IPS-18a (cell line): Measurements from ENCODE around the gene FRMPD2.
"Not testable (repeated sequence)": the region's sequence is repeated elsewhere in the genome, so short reads cannot be mapped to it uniquely, and the experiment has no call there.

Source experiments
- H3K27ac ChIP-seq: one replicate; pipeline ENCODE4 v1.5.1; 2013; ENCODE audit warnings: low read length
- H3K27me3 ChIP-seq: one replicate; pipeline ENCODE4 v1.6.1; 2013; ENCODE audit warnings: mild to moderate bottlenecking, low read length; ENCODE audit not compliant: control insufficient read depth, insufficient read depth
- H3K36me3 ChIP-seq: one replicate; pipeline ENCODE4 v1.6.1; 2013; ENCODE audit warnings: low read depth, low read length; ENCODE audit not compliant: control insufficient read depth
- H3K4me1 ChIP-seq: one replicate; pipeline ENCODE4 v1.6.1; 2013; ENCODE audit warnings: low read depth, low read length; ENCODE audit not compliant: control insufficient read depth
- H3K4me3 ChIP-seq: one replicate; pipeline ENCODE4 v1.5.1; 2013; ENCODE audit warnings: low read length
- H3K9ac ChIP-seq: one replicate; pipeline ENCODE4 v1.6.1; 2013; ENCODE audit warnings: mild to moderate bottlenecking, low read length, moderate library complexity
- H3K9me3 ChIP-seq: one replicate; pipeline ENCODE4 v1.6.1; 2013; ENCODE audit warnings: low read depth, low read length; ENCODE audit not compliant: control insufficient read depth

Gene FRMPD2

DNA sequence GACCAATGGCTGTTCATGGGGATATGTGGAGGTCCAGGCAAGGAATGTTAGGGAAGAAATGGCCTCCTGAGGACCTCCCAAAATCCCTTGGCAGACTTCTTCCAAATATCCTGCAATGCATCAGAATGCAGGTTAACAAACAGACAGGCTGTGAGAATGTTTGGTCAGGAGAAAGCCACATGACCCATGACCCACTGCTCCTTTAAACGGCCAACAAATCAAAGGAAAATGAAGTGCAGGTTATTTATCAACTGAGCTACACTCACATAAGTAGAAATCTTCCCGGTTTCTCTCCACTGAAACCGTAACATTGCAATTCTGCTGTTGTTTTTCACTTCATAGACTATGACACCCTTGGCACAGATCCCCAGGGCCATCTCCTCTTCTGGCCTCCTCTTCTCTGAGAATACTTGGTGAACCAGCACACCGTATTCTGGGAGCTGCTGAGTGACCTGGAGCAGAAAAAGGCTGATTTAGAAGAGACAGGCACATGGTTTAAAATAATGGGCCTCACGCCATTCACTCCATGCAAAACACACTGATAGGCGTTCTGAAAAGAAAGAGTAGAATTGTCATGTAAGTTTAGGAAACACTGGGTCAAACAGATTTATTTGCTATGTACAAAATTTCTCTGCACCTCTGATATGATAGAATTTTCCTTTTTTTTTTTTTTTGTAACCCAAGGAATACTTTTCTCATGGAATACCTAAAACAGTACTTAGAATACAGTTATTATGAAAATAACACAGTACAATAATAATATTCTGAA, 67.8 kb downstream of the FRMPD2 start:
- Histone ChIP-seq H3K36me3 (no peaks in the 10 kb centered on the region), H3K27me3 (no peaks in the 10 kb centered on the region), H3K9ac (no peak overlapping the region), H3K9me3 (no peaks in the 10 kb centered on the region), H3K27ac (no peak overlapping the region), H3K4me1 (peaks cover 7% of the 10 kb centered on the region), H3K4me3 (no peak overlapping the region)

DNA sequence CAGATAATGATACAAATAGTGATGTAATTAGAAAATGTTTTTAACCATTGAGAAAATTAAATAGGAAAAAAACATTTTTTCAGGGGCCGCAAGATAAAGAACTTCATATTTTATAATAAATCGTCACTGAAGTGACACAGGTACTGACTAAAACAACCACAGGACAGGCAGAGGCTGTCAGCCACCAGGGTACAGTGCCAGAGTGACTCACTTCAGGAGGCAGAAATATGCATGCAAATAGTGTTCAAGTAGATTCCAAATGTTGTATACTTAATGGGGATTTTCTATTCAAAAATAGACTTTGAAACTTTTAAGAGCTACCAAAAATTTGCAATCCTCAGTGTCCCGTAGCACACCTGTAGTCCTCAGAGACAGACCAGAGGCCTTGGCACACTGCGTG, 68.6 kb downstream of the FRMPD2 start:
- Histone ChIP-seq H3K9me3 (no peaks in the 10 kb centered on the region), H3K27ac (no peak overlapping the region), H3K9ac (no peak overlapping the region), H3K4me3 (no peak overlapping the region), H3K36me3 (no peaks in the 10 kb centered on the region), H3K27me3 (no peaks in the 10 kb centered on the region), H3K4me1 (peaks cover 7% of the 10 kb centered on the region)

DNA sequence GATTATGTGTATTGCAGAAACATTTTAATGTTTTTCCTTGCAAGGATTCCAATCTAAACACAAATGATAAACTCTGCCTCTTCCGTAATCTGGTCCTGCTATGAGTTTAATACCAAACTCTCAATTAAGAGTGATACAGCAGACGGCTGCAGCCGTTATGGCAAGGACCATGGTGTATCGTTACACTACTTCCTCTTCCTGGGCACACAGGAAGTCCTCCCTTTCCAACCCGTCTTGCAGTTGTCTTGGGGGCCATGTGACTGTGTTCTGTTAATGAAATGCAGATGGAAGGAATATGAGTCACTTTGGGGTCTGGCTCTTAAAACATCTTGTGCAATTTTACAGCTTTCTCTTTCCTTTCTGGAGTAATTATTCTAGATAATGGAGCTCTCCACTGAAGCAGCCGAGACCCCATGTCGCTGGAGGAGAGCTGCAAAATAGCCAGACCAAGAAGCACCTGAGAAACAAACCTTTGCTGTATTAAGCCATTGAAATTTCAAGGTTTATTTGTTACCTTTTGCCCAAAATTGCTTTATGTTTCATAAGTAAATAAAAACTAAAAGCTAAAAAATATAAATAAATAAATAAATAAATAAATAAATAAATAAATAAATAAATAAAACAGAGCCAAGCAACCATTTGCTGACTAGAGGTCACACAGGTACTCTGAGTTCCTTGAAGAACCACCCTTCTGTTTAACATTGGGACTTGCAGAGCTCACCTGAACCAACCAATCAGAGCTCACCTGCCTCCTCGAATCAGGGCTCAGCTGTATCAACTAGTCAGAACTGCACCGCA, 74.7 kb downstream of the FRMPD2 start:
- Histone ChIP-seq H3K27me3 (no peaks in the 10 kb centered on the region), H3K9ac (no peak overlapping the region), H3K9me3 (no peaks in the 10 kb centered on the region), H3K36me3 (no peaks in the 10 kb centered on the region), H3K4me1 (no peaks in the 10 kb centered on the region), H3K27ac (no peak overlapping the region), H3K4me3 (no peak overlapping the region)

DNA sequence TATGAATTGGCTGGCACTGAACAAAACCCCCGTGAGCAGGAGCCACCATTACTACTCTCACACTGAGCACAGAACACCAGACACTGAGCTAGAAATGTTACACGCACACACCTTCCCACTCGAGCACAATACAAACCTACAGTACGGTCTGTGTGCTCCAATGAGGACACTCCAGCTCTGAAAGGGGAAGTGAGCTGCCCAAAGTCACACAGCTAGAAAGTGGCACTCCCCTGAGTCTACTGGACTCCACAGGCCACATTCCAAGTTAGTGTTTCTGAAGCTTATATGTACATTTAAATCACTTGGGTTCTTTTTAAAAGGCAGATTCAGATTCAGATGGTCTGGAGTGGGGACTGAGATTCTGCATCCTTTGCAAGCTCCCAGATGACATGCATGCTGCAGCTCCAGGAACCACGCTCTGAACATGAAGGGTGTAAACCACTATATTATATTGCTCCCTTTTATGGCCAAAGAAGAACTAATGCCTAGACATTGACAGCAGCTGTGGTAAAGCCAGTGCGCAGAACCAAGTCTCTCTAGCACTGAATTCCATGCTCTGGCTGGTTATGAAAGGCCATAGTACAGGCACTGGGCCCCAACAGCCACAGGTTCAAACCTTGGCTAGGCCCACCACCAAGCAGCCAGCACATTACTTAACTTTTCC, 77.1 kb downstream of the FRMPD2 start:
- Histone ChIP-seq H3K4me3 (no peak overlapping the region), H3K36me3 (no peaks in the 10 kb centered on the region), H3K4me1 (peaks cover 5% of the 10 kb centered on the region), H3K27me3 (no peaks in the 10 kb centered on the region), H3K9ac (no peak overlapping the region), H3K9me3 (no peaks in the 10 kb centered on the region), H3K27ac (no peak overlapping the region)

DNA sequence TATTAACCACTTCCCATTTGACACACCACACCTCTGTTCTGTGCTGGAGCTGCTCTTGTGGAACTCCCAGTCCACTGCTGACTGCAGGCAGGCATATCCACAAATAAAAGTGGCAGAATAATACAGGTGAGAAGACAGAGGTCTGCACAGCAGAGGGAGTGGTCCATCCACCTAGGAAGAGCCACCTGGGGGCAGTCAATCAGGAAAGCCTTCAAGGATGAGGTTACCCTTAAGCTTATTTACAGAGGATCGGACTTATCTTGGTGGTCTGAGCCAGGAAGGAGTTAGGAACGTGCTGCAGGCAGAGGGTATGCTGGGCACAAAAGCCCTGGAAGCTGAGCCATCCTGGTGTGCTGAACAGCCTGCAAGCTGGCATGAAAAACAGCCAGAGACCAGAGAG, 78.7 kb downstream of the FRMPD2 start:
- no peak overlapping the region for H3K4me3 ChIP-seq
- H3K9ac ChIP-seq, result no peak overlapping the region
- no peaks in the 10 kb centered on the region for H3K9me3 ChIP-seq
- H3K36me3 ChIP-seq, result no peaks in the 10 kb centered on the region
- no peaks in the 10 kb centered on the region for H3K27me3 ChIP-seq
- H3K4me1 ChIP-seq, result peaks cover 5% of the 10 kb centered on the region
- H3K27ac ChIP-seq, result no peak overlapping the region

DNA sequence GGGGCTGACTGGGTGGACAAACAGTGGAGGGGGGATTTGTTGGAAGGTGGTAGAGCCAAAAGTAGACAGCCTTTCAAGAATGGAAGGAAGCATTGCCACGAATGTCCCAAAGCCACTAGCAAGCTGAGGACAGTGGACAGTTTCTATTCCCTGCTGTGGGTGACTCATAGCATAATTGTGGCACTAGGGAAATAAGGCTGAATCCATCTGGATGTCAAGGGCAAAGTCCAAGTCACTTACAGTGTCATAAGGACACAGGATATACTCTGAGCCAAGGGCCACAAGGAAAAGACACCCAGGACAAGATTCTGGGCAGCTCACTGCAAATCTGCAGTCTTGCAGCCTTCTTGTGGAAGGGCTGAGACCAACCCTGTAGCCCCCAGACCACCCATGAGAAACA, 79.7 kb downstream of the FRMPD2 start:
- Histone ChIP-seq H3K9ac (no peak overlapping the region), H3K9me3 (no peaks in the 10 kb centered on the region), H3K4me1 (peaks cover 5% of the 10 kb centered on the region), H3K27ac (no peak overlapping the region), H3K36me3 (no peaks in the 10 kb centered on the region), H3K27me3 (no peaks in the 10 kb centered on the region), H3K4me3 (no peak overlapping the region)

DNA sequence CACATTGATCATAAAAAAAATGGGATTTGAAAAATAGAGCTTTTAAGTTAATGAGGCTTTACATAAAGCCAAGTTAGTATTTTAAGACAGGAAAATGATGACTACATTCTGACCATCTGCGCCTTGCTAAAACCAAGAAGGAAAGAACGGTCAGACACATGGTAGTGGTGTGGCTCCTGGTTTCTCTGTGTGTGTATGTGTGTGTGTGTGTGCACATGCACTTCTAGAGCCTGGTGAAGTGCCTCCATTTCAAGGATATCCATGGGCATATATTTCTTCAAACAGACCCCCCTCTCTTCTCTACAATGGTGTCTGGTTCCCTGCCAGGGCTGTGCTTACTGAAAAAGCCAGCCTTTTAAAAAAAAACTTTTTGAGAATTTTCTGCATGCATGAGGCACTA, 80.9 kb downstream of the FRMPD2 start:
- H3K27me3 ChIP-seq, result no peaks in the 10 kb centered on the region
- H3K4me3 ChIP-seq, result no peak overlapping the region
- H3K27ac ChIP-seq, result no peak overlapping the region
- H3K4me1 ChIP-seq, result peaks cover 5% of the 10 kb centered on the region
- H3K9me3 ChIP-seq, result no peaks in the 10 kb centered on the region
- H3K36me3 ChIP-seq, result no peaks in the 10 kb centered on the region
- H3K9ac ChIP-seq, result no peak overlapping the region

DNA sequence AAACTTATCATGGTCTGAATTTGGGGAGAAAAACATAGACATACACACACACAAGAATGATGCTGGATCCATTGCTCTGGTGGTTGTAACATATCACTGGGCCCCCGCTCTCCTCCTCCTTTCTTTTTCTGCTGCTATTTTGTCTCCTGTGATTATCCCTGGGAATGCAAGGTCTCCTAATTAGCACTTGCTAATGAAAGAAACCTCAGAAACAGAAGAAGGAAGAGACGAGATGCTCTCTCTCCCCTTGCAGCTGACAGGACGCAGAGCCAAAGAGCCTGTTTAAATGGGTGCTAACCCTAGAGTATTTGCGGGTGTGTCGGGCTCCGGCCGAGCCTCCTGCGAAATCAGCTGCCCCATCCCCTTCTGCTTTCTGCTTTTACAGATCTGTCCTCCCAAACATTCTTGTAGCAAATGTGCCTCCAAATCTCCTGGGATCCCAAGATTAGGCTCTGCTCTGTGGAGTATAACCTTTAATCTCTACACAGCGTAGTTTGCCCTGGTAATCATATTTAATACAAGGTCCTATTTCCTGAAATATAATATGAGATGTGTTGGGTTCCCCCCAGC, 81.5 kb downstream of the FRMPD2 start:
- peaks cover 5% of the 10 kb centered on the region for H3K4me1 ChIP-seq
- H3K36me3 ChIP-seq, result no peaks in the 10 kb centered on the region
- no peak overlapping the region for H3K27ac ChIP-seq
- no peaks in the 10 kb centered on the region for H3K27me3 ChIP-seq
- H3K9me3 ChIP-seq, result no peaks in the 10 kb centered on the region
- H3K4me3 ChIP-seq, result no peak overlapping the region
- H3K9ac ChIP-seq, result no peak overlapping the region

DNA sequence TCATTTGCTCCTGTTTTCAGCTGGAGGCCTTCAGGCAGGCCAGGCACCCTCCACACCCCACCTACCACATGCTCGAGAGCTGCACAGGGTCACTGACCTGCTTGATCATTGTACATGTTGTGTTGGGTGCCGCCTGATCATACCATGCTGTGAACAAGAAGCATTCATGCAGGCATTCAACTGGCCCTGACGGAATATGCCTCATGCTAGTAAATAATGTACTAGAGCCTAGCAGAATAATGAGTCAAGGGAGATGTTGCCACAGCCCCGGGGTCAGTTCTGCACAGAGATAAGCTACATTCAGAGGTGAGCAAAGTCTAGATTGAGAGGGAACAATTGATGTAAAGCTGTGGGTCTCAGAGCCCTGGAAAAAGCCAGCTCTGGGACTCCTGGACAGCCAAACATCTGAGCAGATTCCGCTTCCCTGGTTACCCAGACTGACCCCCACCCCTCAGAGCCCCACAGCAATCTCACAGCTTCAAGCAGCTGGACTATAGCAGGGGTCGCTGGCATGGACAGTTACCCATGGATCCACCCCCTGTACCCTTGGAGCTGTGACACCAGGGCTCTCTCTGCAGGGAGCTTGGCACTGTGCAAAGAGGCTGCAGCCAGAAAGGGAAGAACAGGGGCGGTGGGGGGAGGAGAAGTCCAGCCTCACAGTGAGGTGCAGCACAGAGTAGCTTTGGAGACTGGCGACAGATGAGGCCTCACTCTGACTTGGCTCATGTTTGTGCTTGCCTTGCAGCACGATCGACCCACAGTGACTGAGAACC, 86.6 kb downstream of the FRMPD2 start:
- Histone ChIP-seq H3K27ac (no peak overlapping the region), H3K27me3 (no peaks in the 10 kb centered on the region)

DNA sequence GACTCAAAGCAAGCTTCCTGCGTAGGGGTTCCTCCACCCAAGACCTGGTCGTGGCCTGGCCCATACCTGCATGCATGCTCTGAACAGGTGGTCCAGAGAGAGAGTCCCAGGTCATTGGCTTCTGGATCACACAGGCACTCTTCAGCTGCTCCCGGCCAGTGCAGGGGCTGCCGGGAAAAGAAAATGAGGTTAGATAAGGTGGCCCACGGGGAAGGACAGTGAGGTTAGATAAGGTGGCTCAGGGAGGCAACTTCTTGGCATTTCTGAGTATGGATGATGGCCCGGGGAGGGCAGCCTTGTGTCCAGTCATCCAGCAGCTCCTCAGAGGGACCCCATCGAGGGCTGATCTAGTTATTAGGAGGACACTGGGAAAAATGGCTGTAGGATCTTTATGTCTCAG, 87.4 kb downstream of the FRMPD2 start:
- Histone ChIP-seq H3K4me1 (no peaks in the 10 kb centered on the region), H3K27me3 (no peaks in the 10 kb centered on the region), H3K27ac (no peak overlapping the region), H3K9ac (no peak overlapping the region), H3K9me3 (no peaks in the 10 kb centered on the region), H3K36me3 (no peaks in the 10 kb centered on the region), H3K4me3 (no peak overlapping the region)

More for the DNA sequence above, 86.6 kb downstream of the FRMPD2 start:
- no peak overlapping the region for H3K4me3 ChIP-seq
- no peaks in the 10 kb centered on the region for H3K9me3 ChIP-seq
- no peaks in the 10 kb centered on the region for H3K36me3 ChIP-seq
- H3K9ac ChIP-seq, result no peak overlapping the region
- H3K4me1 ChIP-seq, result peaks cover 2% of the 10 kb centered on the region

DNA sequence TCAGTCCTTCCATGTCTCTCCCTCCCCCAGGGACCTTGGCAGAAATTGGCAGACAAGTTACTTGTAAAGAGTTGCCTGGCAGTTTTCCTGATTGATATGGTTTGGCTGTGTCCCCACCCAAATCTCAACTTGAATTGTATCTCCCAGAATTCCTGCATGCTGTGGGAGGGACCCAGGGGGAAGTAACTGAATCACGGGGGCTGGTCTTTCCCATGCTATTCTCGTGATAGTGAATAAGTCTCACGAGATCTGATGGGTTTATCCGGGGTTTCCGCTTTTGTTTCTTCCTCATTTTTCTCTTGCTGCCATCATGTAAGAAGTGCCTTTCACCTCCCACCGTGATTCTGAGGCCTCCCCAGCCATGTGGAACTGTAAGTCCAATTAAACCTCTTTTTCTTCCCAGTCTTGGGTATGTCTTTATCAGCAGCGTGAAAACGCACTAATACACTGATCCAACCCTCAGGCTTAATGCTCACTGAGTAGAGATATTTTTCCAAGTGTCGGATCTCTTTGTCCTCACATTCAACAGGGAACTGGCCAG, 88.2 kb downstream of the FRMPD2 start:
- not testable (repeated sequence) for H3K27ac ChIP-seq, H3K4me1 ChIP-seq, H3K27me3 ChIP-seq, H3K4me3 ChIP-seq, H3K36me3 ChIP-seq, H3K9me3 ChIP-seq, H3K9ac ChIP-seq
